Liver (tissue), 3 donors: Measurements from ENCODE around the gene PRPSAP1.

Experiments used
- GABPA ChIP-seq, 2 donors: IDR thresholded peaks in 1 of 2; conservative IDR thresholded peaks in 1 of 2; 2 replicates each; pipeline ENCODE4 v1.6.1; 2016; ENCODE audit warnings: antibody characterized with exemption in 2 of 2, mild to moderate bottlenecking in 1 of 2, moderate library complexity in 1 of 2
- TF ChIP-seq, protein P1 (sequence below): fragments of 150-350 bp; IDR thresholded peaks from 2 replicates; pipeline ENCODE4 v1.5.1; 2017; ENCODE audit warnings: improper control_type of control experiment, low read depth, low read length; ENCODE audit not compliant: missing input control
- TF ChIP-seq, protein P2 (sequence below): IDR thresholded peaks from 2 replicates; pipeline ENCODE4 v1.6.1; 2016; ENCODE audit warnings: antibody characterized with exemption, mild to moderate bottlenecking
- donor health status: healthy.
- donor health status: healthy.

DNA sequence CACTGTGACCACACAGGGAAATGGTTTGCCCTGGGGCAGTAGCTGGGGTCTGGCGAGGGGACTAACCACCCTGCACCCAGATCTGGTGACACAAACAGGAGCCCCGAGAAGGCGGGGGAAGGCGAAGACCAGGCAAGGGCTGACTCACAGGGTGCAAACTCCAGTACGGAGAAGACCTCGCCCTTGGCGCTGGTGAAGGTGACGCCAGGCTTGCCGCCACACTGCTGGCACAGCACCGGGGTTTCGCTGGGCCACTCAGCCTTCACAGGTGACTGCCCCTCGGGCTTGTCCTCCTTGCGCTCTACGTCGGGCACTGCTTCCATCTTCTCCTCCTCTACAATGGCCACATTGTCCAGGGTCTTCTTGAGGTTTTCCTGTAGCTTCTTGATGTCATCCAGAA is 42.3 kb upstream of the PRPSAP1 start:
- TF ChIP-seq, protein P1, sequence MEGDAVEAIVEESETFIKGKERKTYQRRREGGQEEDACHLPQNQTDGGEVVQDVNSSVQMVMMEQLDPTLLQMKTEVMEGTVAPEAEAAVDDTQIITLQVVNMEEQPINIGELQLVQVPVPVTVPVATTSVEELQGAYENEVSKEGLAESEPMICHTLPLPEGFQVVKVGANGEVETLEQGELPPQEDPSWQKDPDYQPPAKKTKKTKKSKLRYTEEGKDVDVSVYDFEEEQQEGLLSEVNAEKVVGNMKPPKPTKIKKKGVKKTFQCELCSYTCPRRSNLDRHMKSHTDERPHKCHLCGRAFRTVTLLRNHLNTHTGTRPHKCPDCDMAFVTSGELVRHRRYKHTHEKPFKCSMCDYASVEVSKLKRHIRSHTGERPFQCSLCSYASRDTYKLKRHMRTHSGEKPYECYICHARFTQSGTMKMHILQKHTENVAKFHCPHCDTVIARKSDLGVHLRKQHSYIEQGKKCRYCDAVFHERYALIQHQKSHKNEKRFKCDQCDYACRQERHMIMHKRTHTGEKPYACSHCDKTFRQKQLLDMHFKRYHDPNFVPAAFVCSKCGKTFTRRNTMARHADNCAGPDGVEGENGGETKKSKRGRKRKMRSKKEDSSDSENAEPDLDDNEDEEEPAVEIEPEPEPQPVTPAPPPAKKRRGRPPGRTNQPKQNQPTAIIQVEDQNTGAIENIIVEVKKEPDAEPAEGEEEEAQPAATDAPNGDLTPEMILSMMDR: no peak
- TF ChIP-seq, protein P2, sequence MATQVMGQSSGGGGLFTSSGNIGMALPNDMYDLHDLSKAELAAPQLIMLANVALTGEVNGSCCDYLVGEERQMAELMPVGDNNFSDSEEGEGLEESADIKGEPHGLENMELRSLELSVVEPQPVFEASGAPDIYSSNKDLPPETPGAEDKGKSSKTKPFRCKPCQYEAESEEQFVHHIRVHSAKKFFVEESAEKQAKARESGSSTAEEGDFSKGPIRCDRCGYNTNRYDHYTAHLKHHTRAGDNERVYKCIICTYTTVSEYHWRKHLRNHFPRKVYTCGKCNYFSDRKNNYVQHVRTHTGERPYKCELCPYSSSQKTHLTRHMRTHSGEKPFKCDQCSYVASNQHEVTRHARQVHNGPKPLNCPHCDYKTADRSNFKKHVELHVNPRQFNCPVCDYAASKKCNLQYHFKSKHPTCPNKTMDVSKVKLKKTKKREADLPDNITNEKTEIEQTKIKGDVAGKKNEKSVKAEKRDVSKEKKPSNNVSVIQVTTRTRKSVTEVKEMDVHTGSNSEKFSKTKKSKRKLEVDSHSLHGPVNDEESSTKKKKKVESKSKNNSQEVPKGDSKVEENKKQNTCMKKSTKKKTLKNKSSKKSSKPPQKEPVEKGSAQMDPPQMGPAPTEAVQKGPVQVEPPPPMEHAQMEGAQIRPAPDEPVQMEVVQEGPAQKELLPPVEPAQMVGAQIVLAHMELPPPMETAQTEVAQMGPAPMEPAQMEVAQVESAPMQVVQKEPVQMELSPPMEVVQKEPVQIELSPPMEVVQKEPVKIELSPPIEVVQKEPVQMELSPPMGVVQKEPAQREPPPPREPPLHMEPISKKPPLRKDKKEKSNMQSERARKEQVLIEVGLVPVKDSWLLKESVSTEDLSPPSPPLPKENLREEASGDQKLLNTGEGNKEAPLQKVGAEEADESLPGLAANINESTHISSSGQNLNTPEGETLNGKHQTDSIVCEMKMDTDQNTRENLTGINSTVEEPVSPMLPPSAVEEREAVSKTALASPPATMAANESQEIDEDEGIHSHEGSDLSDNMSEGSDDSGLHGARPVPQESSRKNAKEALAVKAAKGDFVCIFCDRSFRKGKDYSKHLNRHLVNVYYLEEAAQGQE: no peak
- no peak for TF ChIP-seq GABPA (IDR thresholded peaks at IDR 0.05 in 1 of 2, conservative IDR thresholded peaks at IDR 0.05 in 1 of 2)
